Heart left ventricle (tissue), 16 donors: ENCODE data around the gene CNDP2. TPM values are rescaled to one million over a fixed set of nuclear protein-coding genes. Genes with fewer than 3 reads are reported as not detected.

Source experiments
- ATAC-seq, 4 donors: fragments of 200-7000 bp; cut with Tn5 transposase; one replicate each; pipeline ENCODE4 v1.9.1; 2020 to 2022; ENCODE audit warnings: moderate library complexity in 4 of 4, mild to moderate bottlenecking in 3 of 4, moderate number of reproducible peaks in 1 of 4
- DNase-seq, 5 donors: peaks; one replicate each; pipeline ENCODE4 v3.0.0-alpha.2; 2020
- H3K27ac ChIP-seq, 12 donors: fragments of 200-600 bp; sonication (generic) in 4 of 12; one replicate each; pipeline versions ENCODE4 v1.5.0 to v1.8.0; 2016 to 2022; ENCODE audit warnings: mild to moderate bottlenecking in 2 of 12
- H3K27me3 ChIP-seq, 9 donors: fragments of 200-600 bp; sonication (generic) in 2 of 9; one replicate each; pipeline versions ENCODE4 v1.5.1 to v1.8.0; 2016 to 2022; ENCODE audit warnings: mild to moderate bottlenecking in 3 of 9
- H3K36me3 ChIP-seq, 9 donors: fragments of 200-600 bp; sonication (generic) in 2 of 9; one replicate each; pipeline versions ENCODE4 v1.5.0 to v1.8.0; 2018 to 2022; ENCODE audit warnings: mild to moderate bottlenecking in 2 of 9
- H3K4me1 ChIP-seq, 12 donors: fragments of 200-600 bp; sonication (generic) in 4 of 12; one replicate each; pipeline versions ENCODE4 v1.5.0 to v1.8.0; 2016 to 2022; ENCODE audit warnings: mild to moderate bottlenecking in 3 of 12
- H3K4me3 ChIP-seq, 12 donors: fragments of 200-600 bp; sonication (generic) in 4 of 12; one replicate each; pipeline versions ENCODE4 v1.5.0 to v1.8.0; 2017 to 2022; ENCODE audit warnings: mild to moderate bottlenecking in 9 of 12, moderate library complexity in 4 of 12
- H3K9me3 ChIP-seq, 12 donors: fragments of 200-600 bp; sonication (generic) in 4 of 12; one replicate each; pipeline versions ENCODE4 v1.5.0 to v1.8.0; 2016 to 2022; ENCODE audit warnings: mild to moderate bottlenecking in 1 of 12
- POLR2A ChIP-seq, 2 donors: fragments of 450-650 bp; IDR thresholded peaks; one replicate each; pipeline ENCODE4 v1.6.1; 2017; ENCODE audit warnings: antibody characterized with exemption in 2 of 2, mild to moderate bottlenecking in 2 of 2, moderate library complexity in 2 of 2
- WGBS, 4 donors: extraction: QIAGEN DNeasy Blood & Tissue Kit in 2 of 4; methylation state at CpG; one replicate each; pipeline versions ENCODE4 v1.1.5 to v1.1.7; 2013 to 2018; 5-methylcytosine and 5-hydroxymethylcytosine counted together
- intact Hi-C, 10 donors: fragments of 100-400 bp; cut with DNase I; formaldehyde crosslinking; loops; one replicate each; pipeline versions ENCODE4 v1.11.1 to v1.14.2; 2022
- polyA plus RNA-seq, 2 donors: library from polyadenylated mRNA; stranded (reverse); fragments of 200-250 nt; gene quantifications; one replicate each; pipeline ENCODE4 v1.2.3, GENCODE V29; 2013
- total RNA-seq, 9 donors: library from RNA; depleted of rRNA in 2 of 9; stranded (reverse); fragments of >200 nt in 2 of 9; fragmentation: NEBNext Ultra II Directional in 3 of 9; extraction: Animal tissue kit (Norgen Biotek cat#: 25700) in 3 of 9; gene quantifications; one replicate each; pipeline versions ENCODE4 v1.1.0 to v1.2.4, GENCODE V29; 2016 to 2023
- TF ChIP-seq, protein P1 (sequence below), 12 donors: fragments of 200-600 bp; sonication (generic) in 4 of 12; IDR thresholded peaks; one replicate each; pipeline versions ENCODE4 v1.5.0 to v1.8.0; 2018 to 2022; ENCODE audit warnings: antibody characterized with exemption in 12 of 12, mild to moderate bottlenecking in 5 of 12
- donor health status: ischemic (EF 13 %, LVEDD 7.1; RV severe dilation, severe dysfunction).
- donor health status: healthy with polysubstance abuse.
- donor health status: DM: no; HTN: yes; CAD: no.
- donor health status: DM: no; HTN: no; CAD: no.
- donor health status: ischemic (EF 25% LVEDD 6.9; RV normal size, moderate dysfunction).
- donor health status: ischemic (EF 25% LVEDD 5.7; RV mildly dilated, moderate dysfunction).
- donor health status: healthy.
- donor health status: DM: yes; HTN: yes; CAD: no.
- donor health status: ischemic (EF 35%, LVEDD 5.7; RV mildly dilated, moderate dysfunction).
- donor health status: nonischemic (EF 11% LVEDD 7.7; RV severe dilation, severe dysfunction).
- donor health status: DM: yes; HTN: yes; CAD: no.
- donor health status: PGD.
- donor health status: ischemic (EF 29% LVEDD 5.4; RV normal size, mild dysfunction).
- donor health status: nonischemic (EF 23%, LVEDD 6.1; RV moderate dilation, normal function).

CNDP2 gene
- total and polyA plus RNA-seq, 11 donors = 38.3 to 162 (median 76.3) TPM

DNA sequence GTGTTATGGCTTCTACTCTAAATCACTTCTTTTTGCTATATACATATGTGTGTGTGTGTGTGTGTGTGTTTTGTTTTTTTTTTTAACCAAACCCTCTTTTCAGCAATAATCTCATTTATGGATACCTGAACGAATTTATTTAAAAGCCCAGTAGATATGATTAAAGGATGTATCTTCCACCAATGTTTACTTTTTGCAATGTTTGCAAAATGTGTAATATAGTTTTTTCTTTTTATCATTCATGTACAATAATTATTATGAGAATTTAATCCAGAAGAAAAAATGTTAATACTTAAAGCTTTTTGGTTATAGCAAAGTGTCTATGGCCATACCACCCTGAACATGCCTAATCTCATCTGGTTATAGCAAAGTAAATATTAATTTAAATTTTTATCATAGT is 1.6 kb upstream of the CNDP2 start:
- WGBS, 4 donors = 60 to 83% (median 74%) methylated on average over 1 of the region's 1 CpG
- ATAC-seq (no peak), DNase-seq (no peak)
- TF ChIP-seq, protein P1, sequence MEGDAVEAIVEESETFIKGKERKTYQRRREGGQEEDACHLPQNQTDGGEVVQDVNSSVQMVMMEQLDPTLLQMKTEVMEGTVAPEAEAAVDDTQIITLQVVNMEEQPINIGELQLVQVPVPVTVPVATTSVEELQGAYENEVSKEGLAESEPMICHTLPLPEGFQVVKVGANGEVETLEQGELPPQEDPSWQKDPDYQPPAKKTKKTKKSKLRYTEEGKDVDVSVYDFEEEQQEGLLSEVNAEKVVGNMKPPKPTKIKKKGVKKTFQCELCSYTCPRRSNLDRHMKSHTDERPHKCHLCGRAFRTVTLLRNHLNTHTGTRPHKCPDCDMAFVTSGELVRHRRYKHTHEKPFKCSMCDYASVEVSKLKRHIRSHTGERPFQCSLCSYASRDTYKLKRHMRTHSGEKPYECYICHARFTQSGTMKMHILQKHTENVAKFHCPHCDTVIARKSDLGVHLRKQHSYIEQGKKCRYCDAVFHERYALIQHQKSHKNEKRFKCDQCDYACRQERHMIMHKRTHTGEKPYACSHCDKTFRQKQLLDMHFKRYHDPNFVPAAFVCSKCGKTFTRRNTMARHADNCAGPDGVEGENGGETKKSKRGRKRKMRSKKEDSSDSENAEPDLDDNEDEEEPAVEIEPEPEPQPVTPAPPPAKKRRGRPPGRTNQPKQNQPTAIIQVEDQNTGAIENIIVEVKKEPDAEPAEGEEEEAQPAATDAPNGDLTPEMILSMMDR (IDR thresholded peaks at IDR 0.05) = no peak
- no peak for TF ChIP-seq POLR2A (IDR thresholded peaks at IDR 0.05)
- Histone ChIP-seq H3K27ac (peak overlapping the region in 1 of 12 donors; percentile 33), H3K9me3 (peaks cover 0 to 4% (median 0%) of the 10 kb centered on the region in 12 donors), H3K27me3 (no peaks in the 10 kb centered on the region), H3K36me3 (peaks cover 0 to 6% (median 0%) of the 10 kb centered on the region in 9 donors), H3K4me3 (no peak overlapping the region), H3K4me1 (peaks cover 0 to 34% (median 20%) of the 10 kb centered on the region in 12 donors)
- intact Hi-C loops = loop anchor here (2.0 to 10.0 kb wide), 6 partner anchors 37 to 300 kb away; partner anchors contain the start of gene DIPK1C (in 1 of the 10)

DNA sequence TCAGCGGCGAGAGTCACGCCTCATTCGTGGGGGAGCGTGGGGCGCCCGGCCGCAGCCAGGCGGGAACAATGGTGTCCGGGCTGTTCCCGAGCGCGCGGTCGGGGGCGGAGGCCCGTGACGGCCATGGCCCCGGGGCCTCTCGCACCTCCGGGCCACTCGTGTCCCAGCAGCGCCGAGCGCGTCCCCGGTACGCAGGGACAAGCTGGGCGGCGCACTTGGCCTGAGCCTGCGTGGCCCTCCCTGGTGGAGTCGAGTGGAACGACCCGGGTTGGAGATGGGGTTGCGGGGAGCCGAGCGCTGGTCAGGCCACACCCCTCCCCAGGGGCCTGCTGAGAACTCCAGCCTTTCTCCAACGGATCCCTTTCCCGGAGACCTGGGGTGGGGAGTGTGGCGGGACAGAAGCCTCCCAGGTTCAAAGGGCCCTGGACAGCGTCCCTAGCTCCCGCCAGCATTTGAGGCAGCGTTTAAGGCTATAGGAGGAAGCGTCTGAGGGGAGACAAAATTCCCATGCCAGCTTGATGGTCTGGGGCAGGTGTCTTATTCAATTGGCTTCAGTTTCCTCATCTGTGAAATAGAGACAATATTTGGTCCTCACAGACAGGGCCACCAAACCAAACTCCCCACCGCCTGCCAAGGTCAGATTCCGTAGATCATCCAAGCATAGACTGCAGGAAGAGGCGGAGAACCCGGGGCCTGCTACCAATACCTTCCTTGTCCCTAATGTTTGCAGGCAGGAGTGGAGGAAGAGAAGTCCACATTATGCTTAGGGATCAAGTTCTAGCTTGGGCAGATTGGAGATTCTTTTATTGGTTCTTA is 553 bp downstream of the CNDP2 start:
- DNase-seq (peak; percentile 65 to 84 (median 76)), ATAC-seq (peak in 3 of 4 donors; percentile 11 to 63 (median 58))
- TF ChIP-seq POLR2A (IDR thresholded peaks at IDR 0.05) = no peak
- TF ChIP-seq, protein P1 (IDR thresholded peaks at IDR 0.05) = peak in 5 of 12 donors; percentile 19 to 39 (median 22)
- Histone ChIP-seq H3K4me1 (peaks cover 0 to 48% (median 25%) of the 10 kb centered on the region in 12 donors), H3K9me3 (peaks cover 0 to 4% (median 0%) of the 10 kb centered on the region in 12 donors), H3K27ac (peak overlapping the region; percentile 79 to 97 (median 94)), H3K27me3 (no peaks in the 10 kb centered on the region), H3K36me3 (peaks cover 0 to 18% (median 11%) of the 10 kb centered on the region in 9 donors), H3K4me3 (peak overlapping the region; percentile 64 to 99 (median 90))
- 3 to 5% (median 3%) methylated on average over 26 to 48 of the region's 48 CpGs for WGBS, 4 donors
- intact Hi-C loops = loop anchor here in 8 of 10 donors (1.0 to 10.0 kb wide), 7 partner anchors 49 to 2001 kb away; partner anchors contain the start of genes ZNF407 (in 4 of the 8) and ZNF516 (in 1 of the 8)

DNA sequence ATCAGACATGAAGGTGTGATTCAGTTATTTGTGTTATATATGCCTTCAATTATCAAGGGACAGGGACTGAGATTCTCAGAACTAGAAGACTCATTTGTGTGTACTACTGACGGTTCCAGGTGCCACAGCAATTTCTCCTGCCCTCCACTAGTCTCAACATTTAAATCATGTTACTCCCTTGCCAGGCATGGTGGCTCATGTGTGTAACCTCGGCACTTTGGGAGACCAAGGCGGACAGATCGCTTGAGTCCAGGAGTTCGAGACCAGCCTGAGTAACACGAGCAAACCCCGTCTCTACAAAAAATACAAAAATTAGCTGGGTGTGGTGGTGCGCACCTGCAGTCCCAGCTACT is 1.1 kb downstream of the CNDP2 start:
- TF ChIP-seq, protein P1 (IDR thresholded peaks at IDR 0.05) = no peak
- no peak for TF ChIP-seq POLR2A (IDR thresholded peaks at IDR 0.05)
- Histone ChIP-seq H3K27ac (peak overlapping the region in 10 of 12 donors; percentile 81 to 97 (median 95)), H3K4me3 (peak overlapping the region in 11 of 12 donors; percentile 70 to 99 (median 91)), H3K36me3 (peaks cover 0 to 24% (median 17%) of the 10 kb centered on the region in 9 donors), H3K27me3 (no peaks in the 10 kb centered on the region), H3K9me3 (no peaks in the 10 kb centered on the region), H3K4me1 (peaks cover 0 to 54% (median 25%) of the 10 kb centered on the region in 12 donors)
- intact Hi-C loops = loop anchor here in 8 of 10 donors (1.0 to 10.0 kb wide), 6 partner anchors 48 to 2000 kb away; partner anchors contain the start of genes ZNF407 (in 3 of the 8) and ZNF516 (in 1 of the 8)
- ATAC-seq (no peak), DNase-seq (no peak)
- WGBS, 4 donors = 92 to 98% (median 95%) methylated on average over 8 of the region's 8 CpGs

DNA sequence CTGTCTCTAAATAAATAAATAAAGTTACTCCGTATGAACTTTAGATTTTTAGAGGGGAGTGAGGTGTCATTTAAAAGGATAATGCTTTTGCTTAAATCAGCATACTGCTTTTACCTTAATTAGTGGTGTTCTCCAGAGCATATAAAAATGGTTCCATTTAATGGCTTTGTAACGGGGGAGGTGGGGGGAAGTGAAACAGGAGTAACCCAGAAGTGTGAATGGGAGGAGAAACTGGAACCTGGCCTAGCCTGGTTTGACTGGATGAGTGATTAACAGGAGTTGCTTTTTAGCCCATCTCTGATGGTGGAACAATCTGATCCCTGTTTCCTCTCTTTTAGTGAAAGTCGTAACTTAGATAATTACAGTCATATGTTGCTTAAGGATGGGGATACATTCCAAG is 1.6 kb downstream of the CNDP2 start:
- intact Hi-C loops = loop anchor here in 8 of 10 donors (1.0 to 10.0 kb wide), 7 partner anchors 48 to 2000 kb away; partner anchors contain the start of genes ZNF407 (in 3 of the 8) and ZNF516 (in 1 of the 8)
- Histone ChIP-seq H3K36me3 (peaks cover 0 to 28% (median 22%) of the 10 kb centered on the region in 9 donors), H3K27me3 (no peaks in the 10 kb centered on the region), H3K4me1 (peaks cover 0 to 59% (median 25%) of the 10 kb centered on the region in 12 donors), H3K9me3 (no peaks in the 10 kb centered on the region), H3K4me3 (peak overlapping the region in 3 of 12 donors; percentile 82 to 99 (median 94)), H3K27ac (peak overlapping the region in 5 of 12 donors; percentile 91 to 97 (median 95))
- DNase-seq = no peak
- TF ChIP-seq, protein P1 (IDR thresholded peaks at IDR 0.05) = no peak
- no peak for TF ChIP-seq POLR2A (IDR thresholded peaks at IDR 0.05)
- WGBS, 4 donors = 78 to 86% (median 82%) methylated on average over 3 of the region's 3 CpGs
- no peak for ATAC-seq
